Activated naive CD4-positive, alpha-beta T cell treated with anti-CD3 and anti-CD28 coated beads, Interleukin-2, amount 50 U/mL, for 72 hours (primary cell): ENCODE data around the gene OLFM1. TPM values are rescaled to one million over a fixed set of nuclear protein-coding genes. Genes with fewer than 3 reads are reported as not detected.
"Not testable (repeated sequence)": the region's sequence is repeated elsewhere in the genome, so short reads cannot be mapped to it uniquely, and the experiment has no call there.

Source experiments
- ATAC-seq, 2 donors: fragments of 150-1000 bp; cut with Tn5 transposase; 2 replicates each; pipeline ENCODE4 v1.10.0; 2021; ENCODE audit warnings: mild to moderate bottlenecking in 2 of 2, moderate library complexity in 2 of 2
- DNase-seq, 2 donors: peaks; one replicate each; pipeline ENCODE4 v3.0.0; 2021 to 2022; ENCODE audit warnings: low spot score in 2 of 2
- H3K27ac Mint-ChIP-seq, 2 donors: one replicate each; pipeline ENCODE4 v1.8.0; 2022; ENCODE audit warnings: mild to moderate bottlenecking in 2 of 2, mixed read lengths in 2 of 2
- H3K36me3 Mint-ChIP-seq, 2 donors: one replicate each; pipeline ENCODE4 v1.8.0; 2022; ENCODE audit warnings: mixed read lengths in 2 of 2
- H3K9me3 Mint-ChIP-seq, 2 donors: one replicate each; pipeline ENCODE4 v1.8.0; 2022; ENCODE audit warnings: mixed read lengths in 2 of 2
- total RNA-seq, 2 donors: library from RNA; stranded (reverse); gene quantifications; one replicate each; pipeline ENCODE4 v1.2.3, GENCODE V29; 2022

The OLFM1 gene
- total RNA-seq, 2 donors from 2014 or later = not detected

DNA sequence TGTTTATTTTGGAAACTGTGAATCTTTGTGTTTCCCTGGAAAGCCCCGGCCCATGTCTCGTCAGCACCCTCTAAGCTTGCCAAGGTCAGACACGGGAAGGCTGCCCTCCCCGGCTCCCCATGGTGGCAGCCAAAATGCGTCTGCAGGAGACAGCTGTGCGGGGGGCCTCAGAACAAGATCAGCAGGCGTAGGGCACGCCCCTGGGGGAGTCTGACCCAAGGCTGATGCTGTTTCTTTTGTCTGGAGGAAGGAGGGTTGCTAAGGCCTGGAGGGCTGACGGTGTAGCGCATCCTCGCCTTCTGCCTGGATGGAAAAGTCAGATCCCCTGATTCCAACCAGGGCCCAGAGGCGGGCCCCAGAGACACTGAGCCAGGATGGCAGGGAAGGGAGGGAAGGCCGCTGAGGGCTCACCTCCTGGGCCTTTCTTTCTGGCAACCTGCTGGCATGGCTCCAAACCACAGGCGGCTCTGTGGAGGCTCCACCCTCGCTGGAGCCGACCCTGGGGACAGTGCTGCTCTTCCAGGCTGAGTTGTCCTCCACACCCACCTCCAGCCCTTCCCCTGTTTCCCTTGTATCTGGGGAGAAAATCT is 57.2 kb downstream of the OLFM1 start:
- no peaks in the 10 kb centered on the region for H3K36me3 Mint-ChIP-seq
- DNase-seq (no peak), ATAC-seq (no peak)
- peaks cover 4% of the 10 kb centered on the region in 2 donors for H3K9me3 Mint-ChIP-seq
- no peak overlapping the region for H3K27ac Mint-ChIP-seq

DNA sequence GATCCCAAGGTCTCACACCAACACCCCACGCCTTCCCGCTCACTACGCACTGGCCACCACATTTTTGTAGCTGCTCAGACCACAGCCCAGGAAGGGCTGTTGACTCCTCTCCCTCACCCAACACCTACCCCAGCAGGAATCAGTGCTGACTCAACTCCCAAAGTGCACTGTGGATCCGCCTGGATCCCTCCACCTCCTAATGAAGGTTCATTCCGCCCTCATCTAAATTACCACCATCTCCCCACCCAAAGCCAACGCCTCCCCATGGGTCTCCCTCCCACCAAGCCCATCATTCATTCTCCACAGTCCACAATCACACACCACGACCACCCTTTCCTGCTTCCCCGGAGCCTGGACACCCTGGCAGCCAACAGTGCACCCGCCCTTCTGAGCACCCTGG is 57.8 kb downstream of the OLFM1 start:
- H3K9me3 Mint-ChIP-seq = peaks cover 5% of the 10 kb centered on the region in 2 donors
- no peaks in the 10 kb centered on the region for H3K36me3 Mint-ChIP-seq
- no peak overlapping the region for H3K27ac Mint-ChIP-seq

DNA sequence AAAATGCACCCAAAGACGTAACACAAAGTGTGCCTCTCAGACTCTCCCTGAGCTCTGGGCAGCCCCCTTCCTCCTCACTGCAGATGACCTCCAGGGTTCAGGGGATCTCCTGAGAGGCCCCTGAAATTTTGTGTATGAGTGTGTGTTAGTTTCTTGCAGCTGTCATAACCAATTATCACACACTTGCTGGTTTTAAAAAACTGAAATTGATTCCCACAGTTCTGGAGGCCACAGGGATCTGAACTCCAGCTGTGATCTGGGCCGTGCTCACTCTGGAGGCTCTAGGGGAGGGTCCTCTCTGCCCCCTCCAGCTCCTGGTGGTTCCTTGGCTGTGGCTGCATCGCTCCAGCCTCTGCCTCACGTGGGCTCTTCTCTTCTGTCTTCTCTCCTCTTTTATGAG is 58.8 kb downstream of the OLFM1 start:
- Mint-ChIP-seq H3K9me3 (peaks cover 8 to 12% of the 10 kb centered on the region in 2 donors), H3K36me3 (no peaks in the 10 kb centered on the region), H3K27ac (no peak overlapping the region)
- no peak for DNase-seq
- no peak for ATAC-seq

More for the DNA sequence above, 57.8 kb downstream of the OLFM1 start:
- no peak for ATAC-seq
- no peak for DNase-seq

DNA sequence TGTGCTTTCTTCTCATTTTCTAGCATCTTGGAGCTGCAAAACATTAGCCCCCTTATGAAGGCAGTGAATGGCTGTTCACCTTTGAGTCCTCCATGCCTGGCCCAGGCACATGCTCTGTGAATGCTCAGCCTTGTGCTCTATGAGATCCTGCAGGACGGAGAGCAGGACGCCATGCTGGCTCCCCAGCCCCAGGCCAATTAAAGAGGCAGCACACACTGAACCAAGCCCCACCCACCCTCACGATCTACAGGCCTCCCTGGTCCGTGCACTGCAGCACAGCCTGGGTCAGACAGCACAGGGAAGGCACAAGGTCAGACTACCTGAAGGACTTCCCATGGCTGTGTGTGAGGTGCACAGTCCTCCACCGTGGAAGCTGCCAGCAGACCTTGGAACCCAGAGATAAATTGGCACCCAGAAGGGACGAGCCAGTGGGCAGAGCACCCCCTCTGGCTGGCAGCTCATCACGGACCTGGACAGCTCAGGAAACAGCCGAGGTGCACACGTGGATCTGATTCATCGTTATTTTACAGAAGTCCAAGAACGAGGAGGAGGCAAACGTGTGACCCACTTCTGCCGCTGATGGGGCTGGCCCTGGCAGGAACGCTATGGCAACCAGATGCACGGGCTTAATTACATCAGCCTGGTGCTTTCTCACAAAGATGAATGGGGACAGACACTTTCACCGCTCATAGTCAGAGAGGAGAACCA is 59.5 kb downstream of the OLFM1 start:
- H3K9me3 Mint-ChIP-seq = peaks cover 8 to 12% of the 10 kb centered on the region in 2 donors
- no peak for ATAC-seq
- H3K27ac Mint-ChIP-seq = no peak overlapping the region

DNA sequence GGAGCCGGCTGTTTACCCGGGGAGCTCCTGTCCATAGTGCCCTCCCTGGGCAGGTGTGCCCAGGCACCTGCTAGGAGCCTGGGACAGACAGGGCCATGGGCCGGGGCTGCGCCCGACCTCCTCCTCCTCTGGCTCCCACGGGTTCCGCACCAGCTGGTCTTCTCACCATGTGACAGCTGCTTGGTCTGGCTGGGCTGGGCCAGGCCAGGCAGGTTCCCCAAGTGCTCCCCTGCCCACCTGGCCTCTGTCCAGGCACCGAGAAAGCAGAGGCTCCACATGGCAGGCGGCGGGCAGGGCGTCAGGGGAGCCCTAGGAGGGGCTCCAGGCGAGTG is 60.0 kb downstream of the OLFM1 start:
- Mint-ChIP-seq H3K9me3 (peaks cover 8 to 12% of the 10 kb centered on the region in 2 donors), H3K36me3 (no peaks in the 10 kb centered on the region), H3K27ac (no peak overlapping the region)
- DNase-seq (no peak), ATAC-seq (no peak)

More for the DNA sequence above, 59.5 kb downstream of the OLFM1 start:
- H3K36me3 Mint-ChIP-seq = no peaks in the 10 kb centered on the region
- DNase-seq = no peak

DNA sequence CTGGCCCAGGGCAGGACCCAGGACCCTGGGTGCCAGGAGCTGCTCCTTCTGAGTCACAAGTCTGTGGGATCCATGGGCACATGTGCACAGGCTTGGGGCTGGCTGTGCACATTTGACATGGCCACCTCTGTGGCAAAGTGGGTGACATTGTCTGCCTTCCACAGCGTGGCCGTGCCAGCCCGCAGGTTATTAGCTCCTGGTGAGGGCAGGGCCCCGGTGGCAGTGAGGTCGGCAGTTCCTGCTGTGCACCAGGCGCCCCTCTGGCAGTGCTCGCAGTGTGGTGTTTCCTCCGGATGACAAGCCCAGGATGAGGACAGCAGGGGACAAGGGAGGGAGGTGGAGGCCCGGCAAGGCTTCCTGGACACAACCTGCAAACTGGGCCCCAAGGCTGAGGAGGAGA is 60.5 kb downstream of the OLFM1 start:
- H3K9me3 Mint-ChIP-seq = peaks cover 8 to 12% of the 10 kb centered on the region in 2 donors
- H3K27ac Mint-ChIP-seq = no peak overlapping the region
- no peak for DNase-seq
- ATAC-seq = no peak
- no peaks in the 10 kb centered on the region for H3K36me3 Mint-ChIP-seq

DNA sequence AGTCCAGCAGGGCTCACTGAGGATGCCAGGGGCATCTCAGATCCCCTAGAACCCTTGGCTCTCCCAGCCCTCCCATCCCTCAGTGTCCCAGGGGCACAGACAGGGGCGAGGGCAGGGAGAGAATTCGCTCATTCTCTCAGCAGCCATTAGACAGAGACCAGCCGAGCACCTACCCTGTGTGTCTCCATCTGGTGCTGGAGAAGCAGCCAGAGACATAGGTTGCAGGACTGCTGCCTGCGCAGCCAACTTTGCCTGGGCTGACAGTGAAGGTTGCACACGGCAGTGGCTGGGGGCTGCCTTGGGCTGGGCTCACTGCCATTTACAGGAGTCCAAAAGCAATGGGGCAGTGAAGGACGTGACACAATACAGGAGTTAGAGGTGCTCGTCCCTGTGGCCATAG is 60.9 kb downstream of the OLFM1 start:
- peaks cover 8 to 12% of the 10 kb centered on the region in 2 donors for H3K9me3 Mint-ChIP-seq
- H3K27ac Mint-ChIP-seq = no peak overlapping the region
- DNase-seq = no peak
- no peaks in the 10 kb centered on the region for H3K36me3 Mint-ChIP-seq
- ATAC-seq = no peak

DNA sequence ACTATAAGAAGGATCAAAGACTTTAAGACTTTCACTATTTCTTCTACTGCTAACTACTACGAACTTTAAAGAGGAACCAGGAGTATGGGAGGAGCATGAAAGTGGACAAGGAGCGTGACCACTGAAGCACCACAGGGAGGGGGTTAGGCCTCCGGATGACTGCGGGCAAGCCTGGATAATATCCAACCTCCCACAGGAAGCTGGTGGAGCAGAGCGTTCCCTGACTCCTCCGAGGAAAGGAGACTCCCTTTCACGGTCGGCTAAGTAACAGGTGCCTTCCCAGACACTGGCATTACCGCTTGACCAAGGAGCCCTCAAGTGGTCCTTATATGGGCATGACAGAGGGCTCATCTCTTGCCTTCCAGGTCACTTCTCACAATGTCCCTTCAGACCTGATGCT is 62.4 kb downstream of the OLFM1 start:
- H3K9me3 Mint-ChIP-seq = peaks cover 8 to 12% of the 10 kb centered on the region in 2 donors
- ATAC-seq, H3K27ac Mint-ChIP-seq, DNase-seq, H3K36me3 Mint-ChIP-seq: not testable (repeated sequence)

DNA sequence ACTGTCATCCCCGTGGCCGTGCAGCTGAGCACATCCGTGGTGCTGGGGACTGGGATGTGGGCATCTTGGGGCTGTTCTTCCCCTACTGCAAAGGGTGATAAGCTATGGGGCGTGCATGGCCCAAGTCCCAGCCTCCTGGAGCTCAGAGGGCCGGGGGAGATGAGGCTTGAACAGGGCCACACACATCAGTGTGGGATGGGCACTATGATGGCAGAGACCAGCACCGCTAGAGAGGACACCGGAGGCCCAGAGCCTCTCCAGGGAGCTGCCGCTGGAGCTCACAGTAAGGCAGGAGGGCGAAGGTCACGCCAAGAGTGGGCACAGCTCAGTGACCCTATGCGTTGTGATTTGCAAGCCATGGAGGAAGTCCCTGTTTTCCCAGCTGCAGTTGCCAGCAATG is 63.5 kb downstream of the OLFM1 start:
- no peak for DNase-seq
- Mint-ChIP-seq H3K9me3 (peaks cover 8 to 12% of the 10 kb centered on the region in 2 donors), H3K27ac (no peak overlapping the region), H3K36me3 (no peaks in the 10 kb centered on the region)
- no peak for ATAC-seq

DNA sequence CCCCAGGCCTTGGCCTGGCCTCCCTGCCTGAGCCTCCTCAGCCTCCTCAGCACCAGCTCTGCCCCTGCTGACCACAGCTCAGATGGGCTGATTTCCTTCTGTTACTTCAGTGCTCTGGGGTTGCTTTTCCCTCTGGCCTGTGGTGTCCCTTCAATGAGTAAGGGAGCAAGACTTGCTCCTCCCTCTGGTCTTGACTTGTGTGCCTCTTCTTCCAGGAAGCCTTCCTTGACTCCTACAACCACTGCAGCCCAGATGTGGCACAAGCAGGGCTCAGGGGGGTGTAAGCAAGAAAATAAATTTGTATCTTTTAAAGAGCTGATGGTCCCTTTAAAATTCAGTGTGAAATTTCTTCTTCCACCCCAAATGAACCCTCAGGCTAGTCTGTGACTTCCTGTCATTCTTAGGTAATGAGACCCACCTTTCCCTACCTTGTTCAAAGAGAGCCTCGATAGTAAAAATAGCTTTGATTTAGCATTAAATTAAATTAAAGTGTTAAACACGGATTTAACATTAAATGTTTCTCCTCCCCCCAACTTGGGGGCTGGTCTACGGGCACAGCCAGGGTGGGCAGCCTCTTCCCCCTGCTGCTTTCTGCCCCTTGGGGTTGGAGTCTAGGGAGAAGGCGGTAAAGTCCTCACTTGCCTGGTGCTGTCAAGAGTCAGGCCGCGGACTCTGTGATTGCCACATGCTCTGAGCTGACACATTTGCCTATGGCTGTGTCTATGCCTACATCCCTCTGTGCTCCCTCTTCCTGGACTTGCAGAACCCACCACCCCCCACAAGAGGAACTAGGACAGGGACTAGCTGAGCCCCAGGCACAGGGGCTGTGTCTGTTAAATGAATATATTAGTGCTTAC is 64.5 kb downstream of the OLFM1 start:
- DNase-seq (no peak), ATAC-seq (no peak)
- H3K9me3 Mint-ChIP-seq = peaks cover 8 to 12% of the 10 kb centered on the region in 2 donors
- no peak overlapping the region for H3K27ac Mint-ChIP-seq
- H3K36me3 Mint-ChIP-seq = no peaks in the 10 kb centered on the region

DNA sequence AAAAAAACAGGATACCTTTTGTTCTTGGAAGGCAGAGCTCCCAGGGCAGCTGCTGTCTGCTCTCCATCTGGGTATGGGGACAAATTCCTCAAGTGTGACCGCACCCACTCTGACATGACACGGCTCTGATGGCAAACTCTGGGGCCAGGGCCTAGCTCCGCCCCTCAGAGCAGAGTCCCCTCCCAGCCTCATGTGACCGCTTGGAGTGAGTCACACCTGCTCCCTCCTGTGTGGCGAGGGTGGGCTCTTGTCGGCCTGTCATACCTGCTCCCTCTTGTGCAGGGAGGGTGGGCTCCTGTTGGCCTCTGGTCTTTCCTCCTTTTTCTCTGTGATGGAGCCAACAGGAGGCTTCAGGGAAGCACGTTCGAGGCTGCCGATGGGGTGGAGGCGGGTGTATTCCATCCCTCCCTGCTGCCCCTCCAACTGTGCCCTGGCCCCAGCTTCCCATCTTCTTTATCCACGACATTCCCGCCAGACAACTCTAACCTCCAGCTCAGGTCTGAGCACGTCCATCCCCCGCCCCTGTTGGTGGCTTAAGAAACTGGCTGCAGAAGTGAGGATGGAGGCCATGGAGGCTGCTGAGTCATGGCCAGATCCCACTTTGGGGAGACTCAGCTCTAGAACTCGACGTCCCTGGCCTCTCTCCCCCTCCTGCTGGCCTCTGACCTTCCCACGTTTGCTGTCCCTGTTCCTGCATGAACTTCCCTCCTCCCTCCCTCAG is 65.3 kb downstream of the OLFM1 start:
- ATAC-seq = no peak
- DNase-seq = no peak
- H3K36me3 Mint-ChIP-seq = no peaks in the 10 kb centered on the region
- peaks cover 8 to 15% of the 10 kb centered on the region in 2 donors for H3K9me3 Mint-ChIP-seq
- no peak overlapping the region for H3K27ac Mint-ChIP-seq

DNA sequence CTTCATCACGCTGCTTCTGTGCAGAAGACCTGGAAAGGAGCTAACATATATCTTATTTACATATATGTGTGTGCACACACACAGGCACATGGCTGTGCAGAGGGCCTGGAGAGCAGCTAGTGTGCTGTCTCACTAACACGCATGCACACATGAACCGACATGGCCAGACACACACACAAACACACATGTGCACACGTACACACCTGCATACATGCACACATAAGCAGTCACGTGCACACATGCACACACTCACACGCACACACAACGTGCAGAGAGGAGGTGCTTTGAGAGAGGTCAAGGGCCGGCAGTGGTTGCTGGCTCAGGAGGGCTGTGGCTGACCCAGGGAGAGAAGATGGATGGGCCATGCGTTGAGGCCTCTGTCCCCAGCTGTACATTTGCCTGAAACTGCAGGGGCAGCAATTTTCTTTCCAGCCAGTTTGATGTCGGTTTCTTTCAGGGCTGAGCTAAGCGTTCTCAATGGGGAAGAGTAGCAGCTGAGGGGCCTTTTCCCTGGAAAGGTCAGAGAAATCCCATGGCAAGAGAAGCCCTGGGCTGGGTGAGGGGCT is 66.7 kb downstream of the OLFM1 start:
- Mint-ChIP-seq H3K27ac (no peak overlapping the region), H3K36me3 (no peaks in the 10 kb centered on the region), H3K9me3 (peaks cover 8 to 16% of the 10 kb centered on the region in 2 donors)
- ATAC-seq = no peak
- DNase-seq = no peak

DNA sequence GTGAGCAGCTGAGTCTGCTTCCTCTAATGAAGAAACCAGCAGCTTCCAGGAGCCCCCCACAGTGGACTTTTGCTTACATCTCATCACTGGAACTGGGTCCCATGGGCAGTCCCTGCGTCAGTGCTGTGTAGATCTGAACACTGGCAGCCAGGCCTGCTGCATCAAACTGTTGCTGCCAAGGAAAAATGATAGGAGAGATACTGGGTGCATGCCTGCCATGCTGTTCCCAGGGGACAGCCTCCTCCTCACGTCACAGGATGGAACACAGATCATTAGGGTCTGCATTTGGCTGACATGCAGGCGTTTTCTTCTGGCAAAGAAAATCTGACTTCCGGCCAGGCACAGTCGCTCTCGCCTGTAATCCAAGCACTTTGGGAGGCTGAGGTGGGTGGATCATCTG is 67.9 kb downstream of the OLFM1 start:
- no peak for DNase-seq
- Mint-ChIP-seq H3K27ac (no peak overlapping the region), H3K36me3 (no peaks in the 10 kb centered on the region), H3K9me3 (peaks cover 3 to 10% of the 10 kb centered on the region in 2 donors)
- ATAC-seq = no peak

DNA sequence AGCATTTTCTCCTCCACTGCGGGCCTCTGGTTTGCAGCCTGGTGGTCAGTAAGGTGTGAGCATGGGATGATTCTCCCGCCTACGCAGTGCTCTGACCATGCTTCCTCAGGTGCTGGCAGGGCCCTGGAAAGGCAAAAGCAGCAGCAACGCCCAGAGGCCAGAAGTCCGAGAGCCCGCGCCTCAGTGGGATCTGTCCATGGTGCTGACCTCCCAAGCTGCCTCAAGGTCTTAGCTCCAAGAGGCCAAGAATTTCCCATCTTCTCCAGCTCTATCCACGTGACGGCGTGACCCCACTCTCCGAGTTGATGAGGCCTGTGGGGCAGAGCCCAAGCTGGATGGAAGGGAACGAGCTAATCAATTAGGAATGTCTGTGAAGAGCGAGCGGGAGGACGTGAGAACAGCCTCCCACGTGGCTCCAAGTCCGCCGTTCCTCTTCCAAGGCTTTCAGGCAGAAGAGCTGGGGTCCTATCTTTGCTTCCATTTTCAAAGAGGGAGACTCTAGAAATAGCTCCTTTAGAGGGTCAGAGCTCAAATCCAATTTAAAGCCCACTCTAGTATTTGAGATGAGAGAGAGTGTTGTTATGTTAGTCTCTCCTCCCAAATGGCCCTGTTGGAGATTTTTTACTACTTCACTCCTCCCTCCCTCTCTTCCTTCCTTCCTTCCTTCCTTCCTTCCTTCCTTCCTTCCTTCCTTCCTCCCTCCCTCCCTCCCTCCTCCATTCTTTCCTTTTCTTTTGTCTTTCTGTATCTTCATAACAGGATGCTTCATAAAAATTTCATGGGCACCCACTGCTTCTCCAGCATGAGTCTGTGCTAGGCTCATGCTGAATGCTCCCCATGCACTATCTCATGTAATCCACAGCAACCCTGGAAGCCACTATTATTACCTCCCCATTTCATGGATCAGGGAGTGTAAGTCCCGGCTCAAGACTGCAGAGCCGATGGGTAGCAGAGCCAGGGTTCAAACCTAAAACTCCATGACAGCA is 69.3 kb downstream of the OLFM1 start:
- peaks cover 0 to 4% of the 10 kb centered on the region in 2 donors for H3K9me3 Mint-ChIP-seq
- no peak overlapping the region for H3K27ac Mint-ChIP-seq
- DNase-seq = peak in 1 of 2 donors; percentile 26
- ATAC-seq = no peak
- no peaks in the 10 kb centered on the region for H3K36me3 Mint-ChIP-seq

DNA sequence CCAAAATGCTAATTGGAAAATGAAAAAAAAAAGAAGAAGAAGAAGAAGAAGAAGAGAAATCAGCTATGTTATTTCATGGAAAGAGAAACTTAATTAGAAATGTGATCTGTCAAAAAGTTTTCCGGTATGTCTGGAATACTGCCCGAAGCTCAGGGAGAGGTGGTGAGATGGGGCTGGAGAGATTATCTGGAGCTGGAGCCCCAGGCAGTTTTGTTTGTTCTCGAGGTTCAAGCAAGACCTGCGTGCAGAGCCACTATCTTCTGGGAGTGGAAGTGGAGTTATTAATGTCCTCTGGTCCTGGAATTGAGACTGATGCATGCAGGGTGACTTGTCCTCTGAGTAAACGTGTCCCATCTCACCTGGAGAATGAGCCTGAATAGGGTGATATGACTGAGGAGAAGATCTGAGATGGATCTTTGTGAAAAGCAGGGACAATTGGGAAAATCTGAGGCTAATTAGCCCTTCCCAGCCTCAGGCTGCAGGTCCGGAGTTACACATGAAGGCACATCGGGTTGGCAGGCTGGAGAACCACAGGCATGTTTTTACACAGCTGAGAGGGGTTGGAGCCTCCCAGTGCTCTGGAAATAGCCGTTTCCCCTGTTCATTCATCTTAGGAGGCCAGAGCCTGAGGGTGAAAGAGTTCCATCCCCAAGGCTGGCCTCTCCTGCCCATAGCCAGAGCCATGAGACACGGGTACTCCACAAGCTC is 70.5 kb downstream of the OLFM1 start:
- no peak overlapping the region for H3K27ac Mint-ChIP-seq
- H3K9me3 Mint-ChIP-seq = peaks cover 0 to 4% of the 10 kb centered on the region in 2 donors
- H3K36me3 Mint-ChIP-seq = no peaks in the 10 kb centered on the region
- no peak for DNase-seq
- ATAC-seq = no peak
